Sciatic nerve (tissue), 2 donors: ENCODE results near the gene ZFPM1. TPM values are rescaled to one million over a fixed set of nuclear protein-coding genes. Genes with fewer than 3 reads are reported as not detected.

Experiments
- ATAC-seq: fragments of 200-7000 bp; cut with Tn5 transposase; one replicate; pipeline ENCODE4 v1.9.1; 2020; ENCODE audit warnings: mild to moderate bottlenecking, moderate library complexity
- DNase-seq: peaks from one replicate; pipeline ENCODE4 v3.0.0-alpha.2; 2020; ENCODE audit warnings: low spot score
- intact Hi-C: fragments of 100-400 bp; cut with DNase I; formaldehyde crosslinking; loops from one replicate; pipeline ENCODE4 v1.14.2; 2022
- total RNA-seq: library from RNA; stranded (reverse); fragmentation: NEBNext Ultra II Directional; extraction: Animal tissue kit (Norgen Biotek cat#: 25700); gene quantifications from one replicate; pipeline ENCODE4 v1.2.1, GENCODE V29; 2021
- donor health status: DM: no; HTN: no; CAD: no.
- donor health status: DM: no; HTN: no; CAD: no.

Gene ZFPM1
- total RNA-seq, 1 donor from 2014 or later, result 3.9 TPM

- DNase-seq, result no peak
- intact Hi-C loops, result no loop called here
- no peak for ATAC-seq
These were observed 37.3 kb upstream of the ZFPM1 start for GRCh38 chr16:88415713-88416323.

DNA sequence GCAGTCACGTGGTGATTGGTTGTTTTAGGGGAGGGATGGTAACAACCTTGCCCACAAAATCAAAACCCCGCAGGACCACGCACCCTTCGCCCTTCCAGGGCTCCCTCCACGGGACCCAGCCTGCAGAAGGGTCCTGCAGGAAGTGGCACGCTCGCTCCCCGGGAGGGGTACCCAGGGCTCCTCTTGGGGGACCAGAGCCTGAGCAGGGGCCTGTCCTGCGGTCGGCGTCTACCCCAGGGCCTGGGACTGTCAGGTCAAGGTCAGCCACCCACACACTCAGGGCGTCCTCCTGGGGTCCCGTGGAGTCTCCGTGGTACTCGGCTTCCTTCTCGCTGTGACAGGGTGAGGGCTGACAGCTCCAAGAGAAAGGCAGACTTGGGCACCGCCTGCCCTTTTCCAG lies 36.4 kb upstream of the ZFPM1 start:
- DNase-seq (no peak), ATAC-seq (no peak)
- intact Hi-C loops, result no loop called here

GRCh38 chr16:88417684-88418476 lies 35.2 kb upstream of the ZFPM1 start:
- intact Hi-C loops, result no loop called here
- no peak for DNase-seq
- ATAC-seq, result no peak

DNA sequence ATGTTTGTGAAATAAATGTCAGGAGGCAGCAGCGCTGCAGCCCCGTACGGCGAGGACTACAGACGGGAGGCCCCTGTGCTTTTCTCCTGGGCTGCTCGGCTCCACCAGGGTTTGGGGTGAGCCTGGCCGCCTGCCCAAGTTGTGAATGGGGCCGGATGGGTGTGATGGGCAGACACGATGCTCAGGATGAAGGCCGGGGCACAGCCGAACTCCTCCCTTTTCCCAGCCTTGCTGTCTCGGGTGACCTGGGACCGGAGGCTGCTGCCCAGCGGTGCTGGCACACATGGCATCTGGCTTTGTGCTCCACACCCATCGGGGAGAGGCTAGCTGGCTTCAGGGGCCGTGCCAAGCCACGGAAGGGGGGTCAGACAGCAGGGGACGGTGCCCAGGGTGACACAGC lies 34.2 kb upstream of the ZFPM1 start:
- intact Hi-C loops, result no loop called here
- DNase-seq, result no peak
- ATAC-seq, result no peak

DNA sequence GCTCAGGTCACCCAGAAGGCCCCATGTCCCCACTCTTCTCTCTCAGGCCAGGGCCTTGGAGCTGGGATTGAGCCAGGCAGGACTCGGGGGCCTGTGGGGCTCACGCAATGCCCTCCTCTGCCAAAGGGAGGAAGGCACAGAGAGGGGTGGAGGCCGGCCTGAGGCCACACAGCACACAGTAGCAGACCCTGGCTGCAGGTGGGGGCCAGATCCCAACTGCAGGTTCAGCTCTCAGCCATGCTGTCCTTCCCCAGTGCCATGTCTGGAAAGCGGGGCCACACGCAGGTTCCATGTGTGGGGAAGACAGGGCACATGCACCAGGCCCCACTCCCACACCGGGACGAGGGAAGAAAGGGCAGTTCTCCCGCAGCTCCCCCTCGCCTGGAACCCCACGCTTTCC lies 33.3 kb upstream of the ZFPM1 start:
- no peak for DNase-seq
- intact Hi-C loops, result no loop called here

DNA sequence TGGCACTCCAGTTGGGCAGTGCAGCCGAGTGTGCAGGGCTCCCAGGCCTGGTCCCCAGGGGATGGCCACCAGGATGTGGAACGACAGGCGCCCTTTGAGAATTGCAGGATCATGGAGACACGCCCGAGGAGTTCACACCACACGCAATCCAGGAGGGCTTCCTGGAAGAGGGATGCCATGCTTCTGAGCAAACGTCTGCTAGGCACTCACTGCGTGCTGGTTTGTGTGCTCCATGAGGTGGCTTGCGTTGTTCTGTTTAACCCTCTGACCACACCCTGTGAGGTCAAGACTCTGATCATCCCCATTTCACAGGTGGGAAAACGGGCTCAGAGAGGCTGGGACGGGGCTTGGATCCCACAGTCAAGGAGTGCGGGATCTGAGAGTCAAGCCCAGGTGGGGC lies 32.6 kb upstream of the ZFPM1 start:
- ATAC-seq (no peak), DNase-seq (no peak)
- intact Hi-C loops, result no loop called here

More for the DNA sequence above, 33.3 kb upstream of the ZFPM1 start:
- ATAC-seq, result no peak

DNA sequence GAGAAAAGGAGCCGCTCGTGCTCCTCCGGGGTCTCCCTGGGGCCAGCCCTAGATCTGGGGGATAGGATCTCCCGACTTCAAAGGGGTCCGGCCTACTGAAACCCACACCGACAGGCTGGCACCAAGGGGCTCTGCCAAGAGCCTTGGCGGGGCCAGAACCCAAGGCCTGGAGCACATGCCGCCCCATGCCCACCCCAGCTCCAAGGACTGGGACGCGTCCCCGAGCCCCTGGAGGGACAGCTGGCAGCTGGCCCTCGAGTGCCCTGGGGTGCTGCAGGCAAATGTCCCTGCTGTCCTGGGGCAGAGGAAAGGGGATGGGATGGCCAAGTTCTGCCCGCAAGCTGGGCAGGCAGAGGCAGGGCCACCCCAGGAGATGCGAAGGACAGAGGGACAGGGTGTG lies 31.8 kb upstream of the ZFPM1 start:
- DNase-seq (no peak), ATAC-seq (no peak)
- intact Hi-C loops, result no loop called here

- intact Hi-C loops, result no loop called here
- DNase-seq (no peak), ATAC-seq (no peak)
These were observed 31.1 kb upstream of the ZFPM1 start for GRCh38 chr16:88421871-88422433.

GRCh38 chr16:88422733-88423447 lies 30.2 kb upstream of the ZFPM1 start:
- intact Hi-C loops, result no loop called here
- no peak for DNase-seq
- ATAC-seq, result no peak

- intact Hi-C loops, result no loop called here
- ATAC-seq, result no peak
- DNase-seq, result no peak
These were observed 29.6 kb upstream of the ZFPM1 start for GRCh38 chr16:88423448-88423850.

GRCh38 chr16:88424587-88425235 lies 28.4 kb upstream of the ZFPM1 start:
- no peak for DNase-seq
- intact Hi-C loops, result no loop called here
- ATAC-seq, result peak; percentile 10

DNA sequence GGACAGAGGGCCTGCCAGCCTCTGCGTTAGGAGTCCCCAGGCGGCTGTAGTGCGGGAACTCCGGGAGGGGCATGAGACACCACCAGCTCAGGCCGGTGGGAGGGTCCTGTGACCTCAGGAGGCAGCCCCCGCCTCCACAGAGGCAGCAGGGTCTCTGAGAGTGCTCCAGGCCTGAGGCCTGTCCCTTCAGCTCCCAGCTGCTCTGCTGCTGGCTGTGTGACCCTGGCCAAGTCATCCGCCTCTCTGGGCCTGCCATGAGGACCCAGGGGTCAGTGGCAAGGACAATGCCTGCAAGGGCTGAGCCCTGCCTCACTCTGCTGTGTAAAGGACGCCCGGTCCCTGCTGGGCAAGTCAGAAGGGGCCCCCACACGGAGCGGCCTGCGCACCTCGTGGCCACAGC lies 27.1 kb upstream of the ZFPM1 start:
- ATAC-seq (no peak), DNase-seq (no peak)
- intact Hi-C loops, result no loop called here

- ATAC-seq, result no peak
- intact Hi-C loops, result no loop called here
These were observed 25.7 kb upstream of the ZFPM1 start for GRCh38 chr16:88427376-88427775.

DNA sequence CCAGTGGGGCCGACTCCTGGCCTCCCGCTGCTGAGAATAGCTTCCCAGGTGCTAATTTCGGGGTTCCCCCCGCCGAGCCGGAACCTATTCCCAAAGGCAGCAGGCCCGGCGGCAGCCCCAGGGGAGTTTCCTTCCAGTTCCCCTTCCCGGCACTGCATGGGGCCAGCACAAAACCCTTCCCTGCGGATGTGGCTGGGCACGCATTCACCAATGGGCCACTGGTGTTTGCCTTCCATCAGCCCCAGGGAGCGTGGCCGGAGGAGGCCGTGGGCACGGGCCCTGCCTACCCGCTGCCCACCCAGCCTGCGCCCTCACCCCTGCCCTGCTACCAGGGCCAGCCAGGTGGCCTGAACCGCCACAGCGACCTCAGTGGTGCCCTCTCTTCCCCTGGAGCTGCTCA lies 24.9 kb upstream of the ZFPM1 start:
- ATAC-seq, result no peak
- intact Hi-C loops, result no loop called here

More at GRCh38 chr16:88427376-88427775, 25.7 kb upstream of the ZFPM1 start:
- DNase-seq, result no peak

DNA sequence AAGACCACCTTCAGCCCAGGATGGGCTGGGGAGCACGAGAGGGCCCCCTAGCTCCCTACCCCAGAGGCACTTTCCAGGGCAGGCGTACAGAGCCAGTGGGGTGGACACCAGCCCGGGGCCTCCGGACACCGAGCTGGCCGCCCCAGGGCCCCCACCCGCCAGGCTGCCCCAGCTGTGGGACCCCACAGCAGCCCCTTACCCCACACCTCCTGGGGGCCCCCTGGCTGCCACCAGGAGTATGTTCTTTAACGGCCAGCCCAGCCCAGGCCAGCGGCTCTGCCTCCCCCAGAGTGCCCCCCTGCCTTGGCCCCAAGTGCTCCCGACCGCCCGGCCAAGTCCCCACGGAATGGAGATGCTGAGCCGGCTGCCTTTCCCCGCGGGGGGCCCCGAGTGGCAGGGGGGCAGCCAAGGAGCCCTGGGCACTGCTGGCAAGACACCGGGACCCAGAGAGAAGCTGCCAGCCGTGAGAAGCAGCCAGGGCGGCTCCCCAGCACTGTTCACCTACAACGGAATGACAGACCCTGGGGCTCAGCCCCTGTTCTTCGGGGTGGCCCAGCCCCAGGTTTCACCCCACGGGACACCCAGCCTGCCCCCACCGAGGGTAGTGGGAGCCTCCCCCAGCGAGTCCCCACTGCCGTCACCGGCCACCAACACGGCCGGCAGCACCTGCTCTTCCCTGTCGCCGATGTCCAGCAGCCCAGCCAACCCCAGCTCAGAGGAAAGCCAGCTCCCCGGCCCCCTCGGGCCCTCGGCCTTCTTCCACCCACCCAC lies 24.3 kb upstream of the ZFPM1 start:
- DNase-seq (no peak), ATAC-seq (no peak)
- intact Hi-C loops, result no loop called here

More for the DNA sequence above, 24.9 kb upstream of the ZFPM1 start:
- no peak for DNase-seq

GRCh38 chr16:88429387-88430184 lies 23.5 kb upstream of the ZFPM1 start:
- DNase-seq (no peak), ATAC-seq (peak; percentile 25)
- intact Hi-C loops, result no loop called here

DNA sequence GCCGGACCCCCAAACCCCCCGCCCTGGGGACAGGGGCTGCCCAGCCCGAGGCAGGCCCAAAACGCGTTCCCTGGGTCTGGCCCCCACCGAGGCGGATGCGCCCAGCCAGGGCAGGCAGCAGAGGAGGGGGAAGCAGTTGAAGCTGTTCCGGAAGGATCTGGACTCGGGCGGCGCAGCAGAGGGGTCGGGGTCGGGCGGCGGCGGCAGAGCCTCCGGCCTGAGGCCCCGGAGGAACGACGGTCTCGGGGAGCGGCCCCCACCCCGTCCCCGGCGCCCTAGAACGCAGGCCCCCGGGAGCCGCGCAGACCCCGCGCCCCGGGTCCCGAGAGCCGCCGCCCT lies 22.9 kb upstream of the ZFPM1 start:
- intact Hi-C loops, result no loop called here
- ATAC-seq, result peak; percentile 30
- DNase-seq, result no peak
